Activated CD8-positive, alpha-beta memory T cell treated with anti-CD3 and anti-CD28 coated beads, Interleukin-2, amount 10 ng/mL, durations not matched to agents 7 days and 5 days (primary cell): Measurements from ENCODE around the gene ACTRT2. TPM values are rescaled to one million over a fixed set of nuclear protein-coding genes. Genes with fewer than 3 reads are reported as not detected.

Experiments
- ATAC-seq: fragments of 150-1000 bp; cut with Tn5 transposase; one replicate; pipeline ENCODE4 v1.10.0; 2021; ENCODE audit warnings: moderate library complexity
- CTCF ChIA-PET: fragments of 350-600 bp; sonication (Branson Sonifier 250); formaldehyde crosslinking; loops from one replicate; lab custom pipeline; 2021; ENCODE audit warnings: antibody characterized with exemption; lab: Charles Lee
- DNase-seq: peaks from one replicate; pipeline ENCODE4 v3.0.0-alpha.2; 2020
- H3K27ac Mint-ChIP-seq: one replicate; pipeline ENCODE4 v1.8.0; 2021; ENCODE audit warnings: mild to moderate bottlenecking, mixed read lengths
- H3K27me3 Mint-ChIP-seq: one replicate; pipeline ENCODE4 v1.8.0; 2021; ENCODE audit warnings: mixed read lengths
- H3K36me3 Mint-ChIP-seq: one replicate; pipeline ENCODE4 v1.8.0; 2021; ENCODE audit warnings: mild to moderate bottlenecking, mixed read lengths
- H3K4me1 Mint-ChIP-seq: one replicate; pipeline ENCODE4 v1.8.0; 2021; ENCODE audit warnings: mixed read lengths
- H3K4me3 Mint-ChIP-seq: one replicate; pipeline ENCODE4 v1.8.0; 2021; ENCODE audit warnings: mild to moderate bottlenecking, moderate library complexity, mixed read lengths
- H3K9me3 Mint-ChIP-seq: one replicate; pipeline ENCODE4 v1.8.0; 2022; ENCODE audit warnings: low read depth, mixed read lengths
- total RNA-seq, 2 experiments: library from RNA; stranded (reverse); gene quantifications; one replicate each; pipeline ENCODE4 v1.2.3, GENCODE V29; 2021

Gene ACTRT2
- total RNA-seq, 2 experiments from 2014 or later: not detected

DNA sequence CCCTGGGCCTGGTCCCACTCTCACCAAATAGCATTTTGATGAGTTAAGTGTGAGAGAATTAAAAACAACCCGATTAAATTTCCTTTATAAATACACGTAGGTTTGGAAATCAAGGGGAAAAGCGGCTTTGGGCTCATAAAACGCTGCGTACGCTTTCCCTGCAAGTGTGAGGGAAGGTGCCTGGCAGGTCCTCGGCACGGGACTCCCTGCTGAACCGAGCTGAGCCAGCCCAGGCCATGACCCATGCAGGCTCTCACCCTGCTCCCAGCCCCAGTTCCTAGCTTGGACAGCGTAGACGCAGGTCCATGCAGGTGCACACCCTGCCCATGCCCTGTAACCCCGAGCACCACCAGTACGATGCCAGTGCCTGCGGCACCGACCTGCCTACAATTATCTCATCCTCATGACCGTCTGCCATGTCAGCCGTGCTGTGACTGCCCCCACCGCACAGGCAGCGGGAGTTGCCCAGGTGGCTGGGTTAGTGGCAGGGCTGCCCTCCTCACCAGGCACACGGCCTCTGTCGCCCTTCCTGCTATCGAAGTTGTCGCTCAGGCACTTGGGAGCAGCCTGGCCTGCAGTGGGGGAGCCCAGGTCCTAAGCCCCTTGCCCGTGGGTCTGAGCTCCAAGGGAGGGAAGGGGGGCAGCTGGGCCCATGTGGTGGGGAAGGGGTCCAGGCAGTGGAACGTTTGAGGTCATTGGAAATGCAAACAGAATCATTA, 41.0 kb upstream of the ACTRT2 start:
- Mint-ChIP-seq H3K4me3 (no peak overlapping the region), H3K27ac (no peak overlapping the region)

DNA sequence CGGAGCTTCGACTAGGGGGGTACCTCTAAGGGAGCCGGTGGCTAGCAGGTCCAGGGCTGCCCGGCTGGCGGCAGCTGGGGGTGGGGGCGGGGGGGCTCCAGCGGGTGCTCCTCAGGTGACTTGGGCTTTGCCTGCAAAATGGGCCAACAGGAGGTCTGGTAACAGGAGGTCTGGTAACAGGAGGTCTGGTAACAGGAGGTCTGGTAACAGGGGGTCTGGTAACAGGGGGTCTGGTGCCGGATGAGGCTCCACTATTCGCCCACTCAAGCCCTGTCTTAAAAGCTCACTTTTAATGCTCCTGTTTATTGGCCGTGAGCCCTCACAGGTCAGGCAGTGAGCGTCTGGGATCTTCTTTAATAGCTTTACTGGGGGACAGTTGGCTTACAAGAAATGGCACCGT, 40.4 kb upstream of the ACTRT2 start:
- Mint-ChIP-seq H3K27me3 (no peaks in the 10 kb centered on the region), H3K4me3 (no peak overlapping the region), H3K36me3 (no peaks in the 10 kb centered on the region), H3K27ac (no peak overlapping the region), H3K9me3 (no peaks in the 10 kb centered on the region), H3K4me1 (no peaks in the 10 kb centered on the region)
- ATAC-seq (no peak), DNase-seq (no peak)
- CTCF ChIA-PET: no interaction called here

More for the DNA sequence above, 41.0 kb upstream of the ACTRT2 start:
- peak; percentile 21 for DNase-seq
- no peak for ATAC-seq
- H3K4me1 Mint-ChIP-seq: no peaks in the 10 kb centered on the region
- H3K9me3 Mint-ChIP-seq: no peaks in the 10 kb centered on the region
- CTCF ChIA-PET: no interaction called here
- H3K27me3 Mint-ChIP-seq: no peaks in the 10 kb centered on the region
- H3K36me3 Mint-ChIP-seq: no peaks in the 10 kb centered on the region

DNA sequence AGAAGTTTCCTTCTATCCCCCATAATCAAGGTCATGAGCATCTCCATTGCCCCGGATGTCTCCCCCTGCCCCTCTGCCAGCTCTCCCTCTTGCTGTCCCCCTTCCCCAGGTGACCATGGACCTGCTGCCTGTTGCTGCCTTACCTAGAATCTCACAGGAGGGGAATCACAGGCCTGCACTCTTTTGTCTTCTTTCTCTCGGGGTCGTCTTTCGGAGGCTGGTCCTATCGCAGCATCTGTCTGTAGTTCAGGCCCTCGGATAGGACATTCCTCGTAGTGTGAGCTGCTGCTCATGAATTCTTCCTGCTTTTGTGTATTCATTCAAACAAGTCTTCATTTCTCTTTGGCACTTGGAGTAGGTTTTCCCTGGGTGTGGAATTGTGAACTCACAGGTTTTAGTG, 39.9 kb upstream of the ACTRT2 start:
- no peaks in the 10 kb centered on the region for H3K9me3 Mint-ChIP-seq
- CTCF ChIA-PET: no interaction called here

DNA sequence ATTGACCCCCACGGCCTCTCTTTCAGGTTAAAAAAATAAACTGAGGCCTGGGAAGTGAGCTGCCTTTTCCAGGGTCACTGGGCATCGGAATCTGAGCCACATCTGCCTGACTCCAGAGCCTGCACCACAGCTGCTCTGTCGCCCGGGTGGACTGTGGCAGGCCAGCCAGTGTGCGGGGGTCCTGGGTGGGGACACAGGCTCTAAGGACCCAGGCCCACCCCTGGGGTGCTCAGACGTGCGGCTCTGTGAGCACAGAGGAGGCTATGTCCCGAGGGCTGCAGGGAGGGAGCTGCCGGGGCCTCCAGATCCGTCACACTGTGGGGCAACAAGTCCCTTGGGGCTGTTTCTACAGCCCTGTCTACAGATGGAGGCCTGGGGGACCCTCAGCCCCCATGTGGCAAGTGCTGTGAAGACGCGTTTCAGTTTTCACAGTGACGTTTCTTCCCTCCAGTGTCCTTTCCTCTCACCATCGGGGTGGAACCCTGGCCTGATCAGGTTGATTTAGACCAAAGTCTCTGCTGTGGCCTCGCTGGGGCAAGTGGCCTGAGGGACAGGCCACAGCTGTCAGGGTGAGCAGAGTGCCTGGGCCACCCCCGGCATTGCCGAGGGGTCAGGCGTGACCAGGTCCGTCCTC, 39.2 kb upstream of the ACTRT2 start:
- Mint-ChIP-seq H3K27me3 (no peaks in the 10 kb centered on the region), H3K4me1 (no peaks in the 10 kb centered on the region), H3K9me3 (no peaks in the 10 kb centered on the region), H3K27ac (no peak overlapping the region), H3K4me3 (no peak overlapping the region), H3K36me3 (no peaks in the 10 kb centered on the region)
- CTCF ChIA-PET: no interaction called here
- DNase-seq: no peak
- ATAC-seq: no peak

More for the DNA sequence above, 39.9 kb upstream of the ACTRT2 start:
- DNase-seq (no peak), ATAC-seq (no peak)
- H3K36me3 Mint-ChIP-seq: no peaks in the 10 kb centered on the region
- no peaks in the 10 kb centered on the region for H3K4me1 Mint-ChIP-seq
- no peaks in the 10 kb centered on the region for H3K27me3 Mint-ChIP-seq
- H3K4me3 Mint-ChIP-seq: no peak overlapping the region
- no peak overlapping the region for H3K27ac Mint-ChIP-seq

DNA sequence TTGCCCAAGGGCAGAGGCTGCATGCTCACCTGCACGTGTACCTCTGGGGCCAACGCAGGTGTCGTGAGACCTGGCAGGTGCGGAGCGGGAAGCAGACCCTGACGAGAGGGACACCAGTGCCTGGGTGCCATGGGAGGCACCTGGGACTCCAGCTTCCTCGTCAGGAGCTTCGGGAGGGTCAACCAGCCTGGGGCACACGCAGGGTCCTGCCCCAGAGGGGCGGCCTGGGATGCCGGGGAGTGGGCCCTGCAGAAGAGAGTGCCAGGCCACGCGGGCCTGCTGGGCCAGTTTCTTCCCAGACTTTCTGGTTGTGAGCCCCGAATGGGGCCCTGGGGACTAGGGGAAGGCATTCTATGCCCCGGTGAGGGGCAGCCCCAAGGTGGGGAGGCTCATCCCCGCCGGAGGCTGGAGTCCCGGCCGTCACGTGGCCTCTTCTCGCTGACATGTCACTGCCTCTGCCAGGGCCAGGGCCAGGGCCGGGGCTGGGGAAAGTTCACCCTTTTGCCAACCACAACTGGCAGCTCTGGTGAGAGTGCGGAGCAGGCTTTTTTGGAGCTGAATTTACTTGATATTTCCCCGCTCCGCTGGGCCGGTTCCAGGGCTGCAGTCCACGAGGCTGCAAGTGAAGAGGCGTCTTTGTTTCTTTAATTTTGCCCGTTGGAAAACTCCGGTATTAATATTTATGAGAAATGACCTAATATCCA, 38.5 kb upstream of the ACTRT2 start:
- no peak for ATAC-seq
- no peaks in the 10 kb centered on the region for H3K36me3 Mint-ChIP-seq
- no peak overlapping the region for H3K4me3 Mint-ChIP-seq
- H3K9me3 Mint-ChIP-seq: no peaks in the 10 kb centered on the region
- CTCF ChIA-PET: no interaction called here
- no peak for DNase-seq
- H3K27ac Mint-ChIP-seq: no peak overlapping the region
- H3K27me3 Mint-ChIP-seq: no peaks in the 10 kb centered on the region
- no peaks in the 10 kb centered on the region for H3K4me1 Mint-ChIP-seq

DNA sequence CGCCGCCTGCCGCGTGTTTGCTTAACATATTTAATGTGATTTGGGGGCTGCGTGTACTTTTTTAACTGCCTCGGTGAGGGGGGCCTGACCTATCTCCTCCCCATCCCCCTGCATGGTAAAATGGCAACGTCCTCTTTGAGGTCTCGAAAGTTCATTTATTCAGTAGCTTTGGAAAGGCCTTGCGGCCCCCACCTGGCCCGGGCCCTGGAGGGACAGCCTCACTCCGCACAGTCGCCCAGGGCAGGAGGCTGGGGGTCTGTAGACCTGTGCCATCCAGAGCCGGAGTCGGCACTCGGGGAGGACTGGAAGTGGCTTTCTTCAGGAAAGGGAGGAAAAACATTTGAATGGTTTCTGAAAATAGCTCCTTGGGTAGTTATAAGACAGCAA, 38.0 kb upstream of the ACTRT2 start:
- DNase-seq: no peak
- CTCF ChIA-PET: no interaction called here
- Mint-ChIP-seq H3K27ac (no peak overlapping the region), H3K4me3 (no peak overlapping the region), H3K4me1 (no peaks in the 10 kb centered on the region), H3K9me3 (no peaks in the 10 kb centered on the region), H3K36me3 (no peaks in the 10 kb centered on the region), H3K27me3 (no peaks in the 10 kb centered on the region)
- ATAC-seq: no peak

DNA sequence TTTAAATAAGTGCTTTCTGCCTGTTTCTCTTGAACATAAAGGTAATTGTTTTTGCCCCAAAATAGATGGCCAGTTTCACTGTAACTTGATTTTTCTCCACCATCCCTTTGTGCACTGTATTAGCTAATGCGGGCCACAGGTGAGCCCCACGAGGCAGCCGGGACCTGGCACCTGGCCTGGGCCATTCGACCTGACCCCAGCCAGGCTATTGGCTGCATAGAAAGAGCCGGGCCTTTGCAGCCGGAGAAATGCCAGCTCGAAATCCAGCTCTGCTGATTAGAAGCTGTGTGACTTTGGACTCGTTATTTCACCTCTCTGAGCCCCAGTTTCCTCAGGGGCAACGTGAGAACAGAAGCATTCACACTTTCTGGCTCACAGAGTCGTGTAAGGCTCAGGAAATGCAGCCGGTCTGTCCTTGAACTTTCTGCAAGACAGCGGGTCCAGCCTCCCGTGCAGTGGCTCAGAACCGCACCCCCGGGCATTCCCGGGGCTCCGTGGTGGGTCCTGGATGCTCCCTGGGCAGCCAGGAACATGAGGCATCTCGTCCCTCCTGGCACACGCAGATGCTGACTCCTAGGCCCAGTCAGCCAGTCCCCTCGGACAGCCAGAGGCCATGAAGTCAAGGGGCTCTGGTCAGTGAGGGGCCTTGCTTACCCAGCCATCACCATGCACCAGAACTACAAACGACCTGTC, 37.4 kb upstream of the ACTRT2 start:
- Mint-ChIP-seq H3K27me3 (no peaks in the 10 kb centered on the region), H3K4me1 (no peaks in the 10 kb centered on the region), H3K36me3 (no peaks in the 10 kb centered on the region), H3K9me3 (no peaks in the 10 kb centered on the region), H3K4me3 (no peak overlapping the region), H3K27ac (no peak overlapping the region)
- CTCF ChIA-PET: no interaction called here
- no peak for ATAC-seq
- no peak for DNase-seq

DNA sequence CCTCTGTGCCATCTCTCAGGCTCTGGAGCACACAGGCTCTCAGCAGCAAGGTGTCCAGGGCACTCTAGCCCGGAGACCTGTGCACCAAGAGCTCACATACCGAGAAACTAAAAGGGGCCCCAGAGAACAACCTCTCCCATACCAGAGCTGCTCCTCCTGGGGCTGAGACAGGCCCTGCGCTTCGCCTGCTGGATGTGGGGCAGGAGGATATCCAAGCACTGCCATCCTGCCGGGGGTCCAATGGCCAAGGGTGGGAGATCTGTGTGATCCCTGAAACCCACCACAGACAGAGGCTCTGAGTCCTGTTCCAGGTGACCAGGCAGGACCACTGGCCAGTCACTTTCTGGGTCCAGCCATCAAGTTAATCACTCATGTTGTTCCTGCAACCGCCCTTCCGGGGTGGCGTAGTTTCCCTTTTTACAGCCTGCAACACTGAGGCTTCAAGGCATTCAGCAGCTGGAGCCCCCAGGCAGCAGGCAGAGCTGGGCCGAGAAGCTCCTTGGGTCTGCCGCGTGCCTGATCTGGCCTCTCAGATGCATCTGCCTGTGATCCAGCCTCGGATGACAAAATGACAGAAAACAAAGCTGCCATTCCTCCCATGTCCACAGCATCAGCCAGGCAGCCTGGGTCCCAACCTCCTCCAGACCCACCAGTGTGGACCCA, 36.7 kb upstream of the ACTRT2 start:
- Mint-ChIP-seq H3K4me1 (no peaks in the 10 kb centered on the region), H3K36me3 (no peaks in the 10 kb centered on the region), H3K27me3 (no peaks in the 10 kb centered on the region), H3K27ac (no peak overlapping the region), H3K4me3 (no peak overlapping the region), H3K9me3 (no peaks in the 10 kb centered on the region)
- CTCF ChIA-PET: no interaction called here
- DNase-seq: no peak
- ATAC-seq: no peak

DNA sequence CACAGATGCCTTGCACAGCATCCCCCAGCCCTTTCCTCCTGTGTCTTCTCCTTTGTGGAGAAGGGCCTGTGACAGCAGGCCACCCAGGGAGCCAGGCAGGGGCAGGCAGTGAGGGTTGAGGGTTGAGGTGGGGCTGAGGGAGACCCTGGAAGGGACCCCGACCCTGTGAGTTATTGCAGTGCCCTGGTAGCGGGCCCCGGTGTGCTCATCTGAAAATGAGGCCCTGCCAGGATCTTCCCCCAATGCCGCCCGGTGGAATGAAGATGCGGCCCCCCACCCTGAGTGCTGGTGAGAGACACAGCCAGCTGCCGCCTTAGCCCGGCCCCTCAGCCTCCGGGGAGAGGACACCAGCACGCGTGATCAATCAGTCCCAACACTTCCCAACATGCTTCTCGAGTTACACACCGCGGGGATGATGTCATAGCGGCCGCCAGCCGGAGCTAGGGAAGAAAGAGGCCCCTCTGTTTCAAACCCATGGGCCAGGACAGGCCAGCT, 36.2 kb upstream of the ACTRT2 start:
- H3K4me3 Mint-ChIP-seq: no peak overlapping the region
- no peak for ATAC-seq
- H3K27me3 Mint-ChIP-seq: no peaks in the 10 kb centered on the region
- H3K27ac Mint-ChIP-seq: no peak overlapping the region
- no peaks in the 10 kb centered on the region for H3K36me3 Mint-ChIP-seq
- no peaks in the 10 kb centered on the region for H3K9me3 Mint-ChIP-seq
- no peak for DNase-seq
- CTCF ChIA-PET: no interaction called here
- no peaks in the 10 kb centered on the region for H3K4me1 Mint-ChIP-seq

DNA sequence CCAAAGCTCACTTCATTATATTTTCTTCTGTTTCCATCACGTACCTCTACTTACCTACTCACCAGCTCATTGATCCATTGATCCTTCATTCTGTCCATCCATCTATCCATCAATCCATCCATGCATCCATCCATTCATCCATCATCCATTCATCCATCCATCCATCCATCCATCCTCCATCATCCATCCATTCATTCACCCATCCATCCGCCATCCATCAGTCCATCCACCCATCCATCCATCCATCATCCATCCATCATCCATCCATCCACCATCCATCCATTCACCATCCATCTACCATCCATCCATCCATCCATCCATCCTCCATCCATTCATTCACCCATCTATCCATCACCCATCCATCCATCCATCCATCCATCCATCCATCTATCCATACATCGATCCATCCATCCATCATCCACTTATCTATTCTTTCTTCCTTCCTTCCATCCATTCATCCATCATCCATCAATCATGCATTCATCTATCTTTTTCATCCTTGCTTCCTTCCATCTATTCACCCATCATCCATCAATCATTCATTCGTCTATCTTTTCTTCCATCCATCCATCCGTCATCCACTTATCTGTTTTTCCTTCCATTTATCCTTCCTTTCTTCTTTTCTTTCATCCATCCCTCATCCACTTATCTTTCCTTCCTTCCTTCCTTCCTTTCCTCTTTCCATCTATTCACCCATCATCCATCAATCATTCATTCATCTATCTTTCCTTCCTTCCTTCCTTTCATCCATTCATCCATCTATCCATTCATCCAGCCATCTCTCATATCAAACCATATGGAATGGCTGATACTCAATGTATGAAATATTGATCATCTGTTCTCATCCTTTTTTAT, 35.3 kb upstream of the ACTRT2 start:
- DNase-seq (no peak), ATAC-seq (no peak)
- CTCF ChIA-PET: no interaction called here
- H3K27me3 Mint-ChIP-seq: no peaks in the 10 kb centered on the region
- H3K4me3 Mint-ChIP-seq: no peak overlapping the region
- H3K36me3 Mint-ChIP-seq: no peaks in the 10 kb centered on the region
- no peaks in the 10 kb centered on the region for H3K9me3 Mint-ChIP-seq
- no peaks in the 10 kb centered on the region for H3K4me1 Mint-ChIP-seq
- no peak overlapping the region for H3K27ac Mint-ChIP-seq

DNA sequence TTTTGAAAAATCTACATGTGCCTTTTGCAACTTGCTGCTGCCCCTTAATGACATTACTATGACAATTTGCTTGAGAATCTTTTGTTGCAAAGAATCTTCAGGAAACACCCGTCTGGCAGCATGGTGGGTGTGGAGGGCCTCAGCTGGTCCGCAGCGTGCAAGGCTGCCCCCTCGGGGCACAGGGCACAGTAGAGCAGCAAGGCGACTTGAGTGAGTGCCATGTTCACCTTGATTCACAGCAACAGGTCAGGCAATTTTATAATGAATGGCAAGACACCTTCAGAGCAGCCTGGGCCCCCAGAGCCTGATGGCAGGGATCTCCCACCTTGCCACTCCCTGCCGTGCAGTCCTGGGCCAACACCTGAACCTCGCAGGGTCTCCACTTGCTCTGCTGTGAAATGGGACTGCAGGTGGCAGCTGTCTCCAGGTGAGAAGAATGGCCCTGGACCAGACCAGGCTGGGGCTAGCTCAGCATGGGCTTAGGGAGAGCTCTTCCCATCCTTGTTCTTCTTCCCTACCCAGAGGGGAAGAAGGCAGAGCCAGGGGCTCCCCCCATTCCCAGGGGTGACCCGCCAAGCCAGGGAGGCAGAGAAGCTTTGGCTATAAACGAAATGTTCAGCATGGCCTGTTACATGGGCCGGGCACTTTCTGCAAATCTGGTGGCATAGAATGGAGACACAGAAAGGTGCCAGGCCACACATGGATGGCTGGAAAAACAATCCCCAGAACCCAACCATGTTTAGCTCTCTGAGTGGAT, 34.5 kb upstream of the ACTRT2 start:
- ATAC-seq: no peak
- Mint-ChIP-seq H3K27me3 (no peaks in the 10 kb centered on the region), H3K36me3 (no peaks in the 10 kb centered on the region), H3K4me3 (no peak overlapping the region), H3K27ac (no peak overlapping the region), H3K9me3 (no peaks in the 10 kb centered on the region), H3K4me1 (no peaks in the 10 kb centered on the region)
- no peak for DNase-seq
- CTCF ChIA-PET: no interaction called here

DNA sequence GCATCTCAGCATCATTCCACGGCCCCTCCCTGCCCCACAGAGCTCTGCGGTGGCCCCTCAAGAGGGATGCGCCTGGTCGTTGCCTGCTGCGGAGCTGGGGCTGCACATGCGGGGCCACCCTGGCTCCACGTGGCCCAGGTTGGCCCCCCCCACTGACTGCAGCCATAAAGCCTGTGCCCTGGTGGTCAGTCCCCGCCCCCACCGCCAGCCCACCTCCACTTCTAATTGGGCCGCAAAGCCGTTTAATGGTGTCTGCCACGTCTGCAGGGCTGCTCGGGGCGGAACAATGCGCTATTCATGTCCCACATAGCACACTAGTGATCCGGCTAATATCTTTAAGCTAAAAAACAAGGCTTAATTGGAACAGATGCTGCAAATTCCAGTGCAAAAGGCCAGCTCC, 33.5 kb upstream of the ACTRT2 start:
- Mint-ChIP-seq H3K27ac (no peak overlapping the region), H3K27me3 (no peaks in the 10 kb centered on the region), H3K4me3 (no peak overlapping the region), H3K4me1 (no peaks in the 10 kb centered on the region), H3K9me3 (no peaks in the 10 kb centered on the region), H3K36me3 (no peaks in the 10 kb centered on the region)
- ATAC-seq: no peak
- no peak for DNase-seq
- CTCF ChIA-PET: no interaction called here
